Activated CD4-positive, alpha-beta T cell treated with anti-CD3 and anti-CD28 coated beads, Interleukin-2, amount 50 U/mL, for 4 hours (primary cell): ENCODE results near the gene SMYD3.
"Not testable (repeated sequence)": the region's sequence is repeated elsewhere in the genome, so short reads cannot be mapped to it uniquely, and the experiment has no call there.

Source experiments
- DNase-seq, 2 experiments: peaks; one replicate each; pipeline ENCODE4 v3.0.0-alpha.2; 2020

Gene SMYD3

GRCh38 chr1:245774931-245775330 is 732.1 kb downstream of the SMYD3 start:
- DNase-seq: not testable (repeated sequence)

DNA sequence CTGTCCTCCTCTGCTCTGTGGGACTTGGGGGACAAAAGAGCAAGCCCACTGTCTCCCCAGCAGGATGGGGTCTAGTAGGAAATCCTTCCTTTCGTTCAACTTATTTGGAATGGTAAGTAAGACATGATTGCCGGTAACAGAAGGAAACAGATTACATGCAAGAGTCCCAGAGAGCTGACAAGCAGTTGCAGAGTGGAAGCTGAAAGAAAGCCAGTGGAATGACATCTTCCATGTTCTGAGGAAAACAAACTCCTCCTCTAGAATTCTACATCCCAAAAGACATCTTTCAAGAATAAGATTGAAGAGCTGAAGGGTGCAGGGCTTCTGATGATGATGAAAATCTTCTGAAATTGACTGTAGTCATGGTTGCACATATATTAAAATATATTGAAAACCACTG is 732.9 kb downstream of the SMYD3 start:
- DNase-seq: no peak

GRCh38 chr1:245773344-245773743 is 733.7 kb downstream of the SMYD3 start:
- DNase-seq: no peak

DNA sequence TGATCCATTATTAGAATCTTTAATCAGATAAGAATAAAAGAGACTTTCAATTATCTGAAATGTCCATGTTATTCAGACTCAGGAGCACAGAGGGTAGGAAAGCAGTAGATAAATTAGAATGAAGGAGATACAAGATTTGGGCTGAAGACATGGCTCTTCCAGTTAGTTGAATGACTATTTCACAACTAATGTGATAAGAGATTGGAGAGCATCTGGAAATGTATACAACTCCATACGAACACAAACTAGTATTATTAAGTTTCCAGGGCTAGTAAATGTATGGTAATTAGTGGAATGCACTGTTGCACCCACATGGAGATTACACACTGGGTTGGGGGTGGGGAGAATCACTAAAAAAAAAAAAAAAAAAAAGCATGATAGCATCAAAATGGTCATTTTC is 734.3 kb downstream of the SMYD3 start:
- no peak for DNase-seq

DNA sequence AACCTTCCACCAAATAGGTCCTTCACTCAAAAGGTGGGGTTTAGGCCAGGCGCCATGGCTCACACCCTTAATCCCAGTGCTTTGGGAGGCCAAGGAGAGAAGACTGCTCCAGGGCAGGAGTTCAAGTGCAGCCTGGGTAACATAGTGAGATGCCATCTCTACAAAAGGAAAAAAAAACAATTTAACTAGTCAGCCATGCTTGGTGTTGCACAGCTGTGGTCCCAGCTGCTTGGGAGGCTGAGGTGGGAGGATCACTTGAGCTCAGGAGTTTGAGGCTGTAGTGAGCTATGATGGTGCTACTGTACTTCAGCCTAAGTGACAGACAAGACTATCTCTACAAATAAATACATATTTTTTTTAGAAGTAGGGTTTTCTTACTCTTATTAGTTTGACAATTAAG is 734.8 kb downstream of the SMYD3 start:
- DNase-seq: no peak

- DNase-seq: no peak
Measured at GRCh38 chr1:245771511-245772281, 735.4 kb downstream of the SMYD3 start.

GRCh38 chr1:245770156-245770555 is 736.9 kb downstream of the SMYD3 start:
- DNase-seq: no peak

GRCh38 chr1:245768596-245768995 is 738.5 kb downstream of the SMYD3 start:
- no peak for DNase-seq

DNA sequence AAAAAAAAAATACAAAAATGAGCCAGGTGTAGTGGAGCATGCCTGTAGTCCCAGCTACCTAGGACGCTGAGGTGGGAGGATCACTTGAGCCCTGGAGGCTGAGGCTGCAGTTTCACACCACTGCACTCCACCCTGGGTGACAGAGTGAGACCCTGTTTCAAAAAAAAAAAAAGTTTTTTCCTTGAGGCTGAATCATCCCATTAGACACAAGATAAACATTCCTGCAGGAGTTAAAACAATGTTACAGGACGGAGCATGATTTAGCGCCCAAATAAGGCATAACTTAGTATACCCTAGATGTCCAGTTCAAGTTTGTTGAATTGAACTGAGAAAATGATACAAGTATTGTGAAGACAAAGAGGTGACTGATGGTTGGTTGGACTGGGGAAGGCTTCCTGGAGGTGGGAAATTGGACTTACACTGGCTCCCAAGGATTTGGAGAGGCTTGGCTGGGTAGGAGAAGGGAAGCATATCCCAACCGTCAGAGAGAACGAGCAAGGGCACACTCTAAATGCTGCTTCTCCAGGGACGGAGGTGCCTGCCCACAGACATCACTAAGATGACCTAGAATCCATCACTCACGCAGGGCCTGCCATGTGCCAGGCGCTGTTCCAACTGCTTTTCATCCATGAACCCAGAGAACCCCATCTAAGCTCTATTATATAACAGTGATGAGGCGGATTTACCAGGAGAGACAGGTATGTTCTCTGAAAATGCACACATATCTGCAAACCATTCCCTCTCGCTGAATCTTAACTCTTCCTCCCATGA is 741.7 kb downstream of the SMYD3 start:
- no peak for DNase-seq

- DNase-seq: no peak
Measured at GRCh38 chr1:245763873-245764331, 743.2 kb downstream of the SMYD3 start.

DNA sequence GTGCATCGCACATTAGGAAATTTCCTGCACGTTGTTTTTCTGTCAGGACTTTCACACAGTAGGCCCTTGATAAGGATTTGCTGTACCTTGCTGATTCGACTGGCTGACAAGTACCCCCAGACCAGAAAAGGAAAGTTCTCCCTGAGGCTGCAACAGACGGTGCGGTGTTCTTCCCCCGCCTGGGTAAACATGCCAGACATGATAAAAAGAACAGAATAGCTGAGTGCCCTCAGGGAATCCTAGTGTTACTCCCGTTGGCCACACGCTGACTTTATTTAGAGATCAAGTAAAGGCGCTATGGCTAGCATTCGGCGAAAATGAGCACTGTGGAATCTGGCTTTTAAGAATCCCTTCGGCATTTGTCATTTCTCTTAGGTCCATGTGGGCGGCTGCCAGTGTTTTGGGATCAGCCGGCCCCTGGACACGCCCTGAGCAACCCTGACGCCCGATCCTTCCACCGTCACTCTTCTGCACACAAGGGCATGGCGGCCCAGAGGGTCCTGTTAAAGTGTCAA is 744.6 kb downstream of the SMYD3 start:
- DNase-seq: no peak

DNA sequence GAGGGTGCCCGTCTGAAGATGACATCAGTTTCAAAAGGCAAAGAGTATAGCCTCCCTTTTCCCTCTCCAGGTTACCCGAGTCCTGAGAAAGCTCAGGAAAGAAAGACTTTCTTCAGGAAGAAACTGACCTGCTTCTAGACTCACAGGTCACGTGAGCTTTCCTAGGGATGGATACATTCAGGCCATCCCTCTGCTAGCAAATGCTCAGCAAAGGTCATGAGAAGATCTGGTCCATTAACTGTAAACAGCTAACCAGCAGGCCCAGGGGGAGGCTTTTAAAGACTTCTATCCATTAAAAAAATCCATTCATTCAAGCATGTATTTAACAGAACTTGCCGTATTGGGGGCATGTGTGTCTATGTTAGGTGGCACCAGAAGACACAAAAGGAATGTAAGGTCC is 746.8 kb downstream of the SMYD3 start:
- DNase-seq: no peak

- DNase-seq: no peak
Measured at GRCh38 chr1:245754463-245754961, 752.6 kb downstream of the SMYD3 start.

DNA sequence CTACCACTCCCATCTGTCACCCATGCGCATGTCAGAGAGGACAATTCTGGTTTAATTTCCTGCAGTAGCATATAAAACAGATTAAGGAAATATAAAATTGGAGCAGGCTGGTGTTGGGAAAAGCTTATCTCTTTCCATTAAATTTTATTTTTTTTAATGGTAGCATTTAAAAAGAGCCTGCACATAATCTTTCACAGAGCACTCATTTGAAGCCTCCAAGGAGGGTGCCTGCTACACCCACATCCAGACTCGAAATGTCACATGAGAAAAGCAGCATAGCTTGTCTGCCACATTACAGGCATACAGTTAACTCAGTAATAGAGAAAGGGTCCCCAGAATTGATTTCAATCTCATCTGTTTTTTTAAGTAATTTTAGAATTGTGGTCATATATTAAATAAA is 753.3 kb downstream of the SMYD3 start:
- no peak for DNase-seq

- no peak for DNase-seq
Measured at GRCh38 chr1:245752561-245752960, 754.5 kb downstream of the SMYD3 start.

GRCh38 chr1:245751726-245752470 is 755.2 kb downstream of the SMYD3 start:
- DNase-seq: no peak

DNA sequence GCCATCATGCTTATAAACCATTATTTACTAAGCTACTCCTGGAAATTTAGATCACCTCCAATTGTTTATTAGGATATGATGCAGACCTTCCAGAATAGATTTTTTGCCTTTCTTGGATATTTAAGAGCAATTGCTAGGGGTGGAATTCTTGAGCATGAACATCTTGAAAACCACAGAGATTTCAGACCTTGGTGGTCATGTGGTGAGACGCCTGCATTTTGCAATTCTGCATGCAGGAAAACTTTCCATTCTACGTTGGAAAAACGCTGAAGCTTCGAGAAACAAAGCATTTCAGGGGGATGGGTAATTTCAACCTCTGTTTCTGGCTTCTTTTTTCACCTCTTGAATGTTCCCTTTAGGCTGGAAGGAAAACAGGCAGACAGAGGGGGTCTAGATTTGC is 756.0 kb downstream of the SMYD3 start:
- DNase-seq: no peak

DNA sequence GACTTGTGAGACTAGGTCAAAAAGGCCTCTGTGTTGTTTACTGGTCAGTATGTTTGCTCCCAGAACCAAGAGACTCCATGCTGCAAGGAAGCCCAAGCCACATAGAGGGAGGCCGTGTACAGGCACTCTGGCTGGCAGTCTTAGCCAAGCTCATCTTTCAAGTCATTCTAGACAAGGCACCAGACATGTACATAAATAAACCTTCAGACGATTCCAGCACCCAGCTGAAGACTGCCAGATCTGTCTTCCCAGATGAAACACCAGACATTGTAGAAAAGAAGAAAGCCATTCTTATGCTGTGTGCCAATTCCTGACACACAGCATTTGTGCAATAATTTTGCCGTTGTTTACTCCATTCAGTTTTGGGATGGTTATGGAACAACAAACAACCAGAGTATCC is 756.8 kb downstream of the SMYD3 start:
- no peak for DNase-seq

DNA sequence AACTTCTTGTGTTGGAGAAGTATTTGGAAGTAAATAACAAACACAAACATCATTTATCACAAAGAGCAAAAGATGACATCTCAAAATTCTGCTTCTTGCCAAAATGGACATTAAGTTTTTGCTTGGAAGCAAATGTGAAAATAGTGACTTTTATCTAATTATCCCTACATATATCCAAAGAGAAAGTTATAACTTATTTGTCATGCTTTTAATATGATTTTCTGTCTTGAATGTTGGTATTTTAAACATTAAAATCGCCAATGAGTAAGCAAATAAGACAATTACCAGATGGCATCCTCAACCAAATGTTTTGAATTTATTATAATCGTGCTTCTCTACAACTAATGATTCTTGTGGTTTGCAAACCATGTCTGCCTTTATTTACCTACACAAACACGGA is 758.0 kb downstream of the SMYD3 start:
- DNase-seq: no peak

DNA sequence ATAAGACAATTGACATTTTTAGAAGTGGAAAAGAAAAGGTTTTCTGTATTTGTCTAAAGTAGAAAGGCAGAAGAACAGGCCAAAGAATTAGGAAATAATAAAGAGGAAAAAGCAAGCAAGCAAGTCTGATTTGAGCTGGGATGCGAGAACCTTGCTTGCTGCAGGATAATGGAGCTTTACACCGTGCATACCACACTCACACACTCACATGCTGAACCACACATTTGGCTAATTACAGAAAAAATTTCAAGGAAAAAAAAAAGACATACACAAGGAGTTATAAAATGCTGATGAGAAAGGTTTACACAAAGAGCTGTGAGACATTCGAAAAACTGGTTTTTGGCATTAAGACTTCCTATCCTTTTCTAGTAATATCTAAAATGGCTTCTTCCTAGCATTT is 758.4 kb downstream of the SMYD3 start:
- DNase-seq: no peak

- DNase-seq: no peak
Measured at GRCh38 chr1:245748240-245748639, 758.8 kb downstream of the SMYD3 start.

GRCh38 chr1:245742896-245743295 is 764.2 kb downstream of the SMYD3 start:
- no peak for DNase-seq

DNA sequence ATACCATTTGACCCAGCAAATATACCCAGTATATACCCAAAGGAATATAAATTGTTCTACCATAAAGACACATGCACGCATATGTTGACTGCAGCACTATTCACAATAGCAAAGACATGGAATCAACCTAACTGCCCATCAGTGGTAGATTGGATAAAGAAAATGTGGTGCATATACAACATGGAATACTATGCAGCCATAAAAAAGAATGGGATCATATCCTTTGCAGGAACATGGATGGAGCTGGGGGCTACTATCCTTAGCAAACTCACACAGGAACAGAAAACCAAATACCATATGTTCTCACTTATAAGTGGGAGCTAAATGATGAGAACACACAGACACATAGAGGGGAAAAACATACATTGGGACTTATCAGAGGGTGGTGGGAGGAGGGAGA is 766.7 kb downstream of the SMYD3 start:
- not testable (repeated sequence) for DNase-seq
